Cardiac septum (tissue), 1 donor: Measurements from ENCODE around the gene FAAH2. TPM values are rescaled to one million over a fixed set of nuclear protein-coding genes. Genes with fewer than 3 reads are reported as not detected.
"Not testable (repeated sequence)": the region's sequence is repeated elsewhere in the genome, so short reads cannot be mapped to it uniquely, and the experiment has no call there.

Source experiments
- DNase-seq: peaks from one replicate; pipeline ENCODE4 v3.0.0-alpha.2; 2020; ENCODE audit warnings: low spot score
- intact Hi-C: fragments of 100-400 bp; cut with DNase I; formaldehyde crosslinking; loops from one replicate; pipeline ENCODE4 v1.14.0; 2022
- total RNA-seq: library from RNA; stranded (reverse); fragmentation: NEBNext Ultra II Directional; extraction: Animal tissue kit (Norgen Biotek cat#: 25700); gene quantifications from one replicate; pipeline ENCODE4 v1.2.1, GENCODE V29; 2021
- donor health status: DM: no; HTN: no; CAD: no.

The FAAH2 gene
- total RNA-seq, 1 donor from 2014 or later: 0.19 TPM

- DNase-seq: no peak
- intact Hi-C loops: no loop called here
These were observed 81.7 kb downstream of the FAAH2 start for GRCh38 chrX:57368158-57368557.

DNA sequence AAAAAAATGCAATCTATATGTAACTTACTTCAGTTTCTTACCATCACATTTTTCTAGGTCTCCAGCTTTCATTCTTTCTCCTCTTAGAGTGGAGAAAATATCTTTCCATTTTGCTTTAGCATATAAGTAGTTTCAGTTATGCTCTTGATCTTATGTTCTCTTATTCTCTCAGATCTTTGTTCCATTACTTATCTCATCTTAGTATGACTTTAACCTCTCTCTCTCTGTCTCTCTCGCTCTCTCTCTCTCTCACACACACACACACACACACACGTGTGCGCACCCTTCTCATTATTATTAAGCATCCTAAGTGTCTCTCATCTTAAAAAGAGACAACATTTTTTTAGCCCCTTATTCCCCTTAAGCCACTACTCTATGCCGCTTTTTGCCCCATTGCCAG lies 92.8 kb downstream of the FAAH2 start:
- intact Hi-C loops: no loop called here
- no peak for DNase-seq

- DNase-seq: no peak
- intact Hi-C loops: no loop called here
These were observed 93.7 kb downstream of the FAAH2 start for GRCh38 chrX:57380026-57380796.

- intact Hi-C loops, DNase-seq: not testable (repeated sequence)
These were observed 107.7 kb downstream of the FAAH2 start for GRCh38 chrX:57394162-57394561.

DNA sequence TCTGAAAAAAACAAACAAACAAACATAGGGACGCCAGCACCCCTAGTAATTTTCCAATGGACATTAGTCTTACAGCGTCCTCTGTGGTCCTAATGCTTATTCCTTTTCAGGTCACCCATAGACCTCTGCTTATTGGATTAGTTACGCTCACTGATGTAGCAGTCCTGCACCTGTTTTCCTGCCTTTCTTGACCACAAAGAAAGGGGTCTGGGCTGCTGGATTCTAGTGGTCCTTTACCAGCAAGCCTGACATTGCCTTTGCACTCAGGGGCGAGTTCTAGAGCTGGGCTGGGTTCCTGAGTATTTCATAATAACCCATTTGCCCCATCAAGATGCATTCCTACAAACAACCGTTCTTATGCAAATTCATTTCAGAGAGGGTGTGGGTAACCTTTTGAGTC lies 116.7 kb downstream of the FAAH2 start:
- DNase-seq, intact Hi-C loops: not testable (repeated sequence)

GRCh38 chrX:57406149-57406548 lies 119.6 kb downstream of the FAAH2 start:
- intact Hi-C loops: no loop called here
- DNase-seq: no peak

- no peak for DNase-seq
- intact Hi-C loops: no loop called here
These were observed 131.3 kb downstream of the FAAH2 start for GRCh38 chrX:57417827-57418226.

- no peak for DNase-seq
- intact Hi-C loops: no loop called here
These were observed 135.8 kb downstream of the FAAH2 start for GRCh38 chrX:57422289-57422688.

GRCh38 chrX:57422790-57423189 lies 136.3 kb downstream of the FAAH2 start:
- intact Hi-C loops: no loop called here
- no peak for DNase-seq

DNA sequence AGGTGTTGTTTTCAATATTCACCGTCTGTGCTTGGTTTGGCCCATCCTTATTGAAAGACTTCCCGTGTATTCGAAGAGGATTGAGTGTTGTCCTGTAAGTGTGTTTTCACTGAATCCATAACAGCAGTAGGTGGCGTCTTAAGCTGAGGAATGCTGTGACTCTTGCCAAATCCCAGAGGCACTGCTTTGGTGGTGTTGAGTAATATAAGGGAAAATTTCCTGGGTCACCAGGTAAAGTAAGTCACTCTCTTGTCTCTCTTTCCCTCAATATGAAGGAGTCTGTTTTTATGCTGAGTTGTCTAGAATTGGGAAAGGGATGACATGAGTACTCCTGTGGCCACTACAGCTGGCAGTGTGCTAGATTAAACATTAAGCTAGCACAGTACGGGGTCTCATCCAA lies 158.6 kb downstream of the FAAH2 start:
- intact Hi-C loops: no loop called here
- DNase-seq: no peak

DNA sequence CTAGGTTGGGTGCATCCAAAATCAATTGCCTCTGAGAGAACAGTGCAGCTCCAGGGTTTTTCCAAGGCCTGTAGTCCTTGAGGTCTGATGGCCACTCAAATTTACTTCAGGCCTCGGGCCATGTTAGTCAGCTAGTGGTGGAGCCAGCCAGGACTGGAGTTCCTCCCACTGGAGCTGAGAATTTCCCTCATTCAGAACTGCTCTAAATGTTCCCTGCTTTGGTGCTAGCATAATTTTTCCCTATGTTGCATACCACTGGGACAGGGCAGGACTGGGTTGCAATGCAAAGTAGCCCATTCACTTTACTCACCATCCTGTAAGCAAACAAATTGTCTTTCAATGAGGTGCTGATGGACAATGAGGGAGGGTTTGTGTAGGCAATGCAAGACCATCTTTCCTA lies 159.3 kb downstream of the FAAH2 start:
- intact Hi-C loops: no loop called here
- DNase-seq: no peak

- intact Hi-C loops: no loop called here
- DNase-seq: no peak
These were observed 161.3 kb downstream of the FAAH2 start for GRCh38 chrX:57447856-57448255.

DNA sequence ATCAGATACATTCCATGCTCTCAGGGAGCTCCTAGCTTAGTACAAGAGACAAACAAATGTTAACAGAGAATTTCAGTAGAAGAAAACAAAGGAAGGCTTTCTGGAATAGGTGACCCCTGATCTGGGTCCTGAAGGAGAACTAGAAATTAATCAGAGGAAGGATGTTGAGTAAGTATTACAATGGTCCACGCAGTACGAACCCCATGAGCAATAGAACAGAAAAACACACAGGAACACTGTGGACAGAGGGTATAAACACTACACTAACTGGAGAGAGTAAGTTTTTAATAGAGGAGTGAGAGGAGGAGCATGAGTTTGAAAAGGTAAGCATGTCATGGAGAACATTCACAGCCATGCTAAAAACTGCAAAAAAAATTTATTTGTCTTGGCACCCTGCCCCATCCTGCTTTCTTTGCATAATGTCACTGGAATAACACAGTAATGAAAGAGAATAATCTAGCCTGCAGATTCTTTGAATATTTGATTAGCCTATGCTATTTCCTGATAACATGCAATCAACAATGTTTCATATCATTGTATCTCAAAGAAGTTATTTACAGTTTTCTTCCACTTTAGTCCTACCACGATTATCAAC lies 165.0 kb downstream of the FAAH2 start:
- intact Hi-C loops: loop anchor here (5.0 kb wide), 1 partner anchor 294 kb away; no protein-coding TSS in a partner anchor
- no peak for DNase-seq

GRCh38 chrX:57453901-57454300 lies 167.4 kb downstream of the FAAH2 start:
- intact Hi-C loops: loop anchor here (5.0 kb wide), 1 partner anchor 297 kb away; no protein-coding TSS in a partner anchor
- no peak for DNase-seq

- no peak for DNase-seq
- intact Hi-C loops: no loop called here
These were observed 195.0 kb downstream of the FAAH2 start for GRCh38 chrX:57481514-57481913.

DNA sequence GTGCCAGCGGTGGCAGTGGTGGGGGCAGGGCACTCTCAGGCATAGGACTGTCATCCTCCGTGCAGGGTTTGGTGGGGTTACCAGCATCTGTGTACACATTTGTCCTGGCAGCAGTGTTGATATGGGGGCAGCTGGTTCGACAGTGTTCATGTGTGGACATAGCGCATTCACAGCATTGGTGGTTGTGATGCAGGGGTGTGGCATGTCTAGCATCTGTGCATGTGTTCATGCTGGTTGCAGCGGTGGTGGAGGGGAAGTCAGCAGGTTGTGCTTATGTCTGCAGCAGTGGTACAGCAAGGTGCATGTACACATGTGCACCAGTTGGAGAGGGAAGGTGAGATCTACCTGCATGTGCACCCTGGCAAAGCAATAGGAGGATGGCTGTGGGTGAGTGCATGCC lies 230.0 kb downstream of the FAAH2 start:
- DNase-seq: no peak
- intact Hi-C loops: no loop called here

DNA sequence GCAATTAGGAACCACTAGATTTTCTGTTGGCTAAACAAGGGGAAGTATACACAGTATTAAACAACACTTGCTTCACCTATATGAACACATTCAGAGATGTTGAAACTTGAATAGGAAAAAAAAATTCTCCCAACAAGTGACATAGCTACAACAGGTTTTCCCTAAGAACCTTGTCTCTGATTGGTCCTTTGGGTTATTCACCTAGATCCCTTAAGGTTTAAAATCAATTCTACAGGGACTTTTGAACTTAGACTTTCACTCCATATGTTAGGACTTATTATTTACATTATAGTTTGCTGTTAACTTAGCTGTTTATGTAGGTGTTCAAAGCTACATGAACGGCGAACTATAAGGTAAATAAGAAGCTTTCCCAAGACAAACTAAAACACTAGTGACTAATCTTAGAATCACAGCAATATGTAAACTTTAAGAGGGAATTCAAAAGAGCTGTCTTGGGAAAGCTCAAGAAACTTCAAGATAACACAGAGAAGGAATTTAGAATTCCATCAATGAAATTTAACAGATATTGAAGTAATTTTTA lies 233.1 kb downstream of the FAAH2 start:
- intact Hi-C loops: no loop called here

GRCh38 chrX:57528670-57529255 lies 242.3 kb downstream of the FAAH2 start:
- DNase-seq: no peak
- intact Hi-C loops: no loop called here

More for the DNA sequence above, 233.1 kb downstream of the FAAH2 start:
- no peak for DNase-seq
